ENCODE data around the gene ACTL6B. TPM values are rescaled to one million over a fixed set of nuclear protein-coding genes. Genes with fewer than 3 reads are reported as not detected.

The ACTL6B gene
- total RNA-seq, 1 experiment from 2014 or later, result not detected

GRCh38 chr7:100598425-100598824, 57.8 kb downstream of the ACTL6B start:
- no peaks in the 10 kb centered on the region for H3K27me3 ChIP-seq
- no peaks in the 10 kb centered on the region for H3K9me3 ChIP-seq
- DNase-seq, result no peak
- H3K36me3 ChIP-seq, result no peaks in the 10 kb centered on the region
- H3K4me3 ChIP-seq, result no peak overlapping the region

- no peak for DNase-seq
- Histone ChIP-seq H3K27me3 (no peaks in the 10 kb centered on the region), H3K4me3 (no peak overlapping the region), H3K36me3 (no peaks in the 10 kb centered on the region), H3K9me3 (no peaks in the 10 kb centered on the region)
Observed at GRCh38 chr7:100595188-100595587, 61.1 kb downstream of the ACTL6B start.

Other genes with a start within 250 kb of the ACTL6B start
- 5.1 and 6.8 TPM in 2 replicates for gene ZCWPW1, start 227.7 kb downstream of the ACTL6B start, total RNA-seq (2014; rRNA removed; shearing (Covaris generic); ENCODE audit: low replicate concordance)
- 46.1 and 57.3 TPM in 2 replicates for gene MEPCE, start 226.6 kb downstream of the ACTL6B start, total RNA-seq (2014; rRNA removed; shearing (Covaris generic); ENCODE audit: low replicate concordance)
- gene PPP1R35, start 220.0 kb downstream of the ACTL6B start, total RNA-seq (2014; rRNA removed; shearing (Covaris generic); ENCODE audit: low replicate concordance), result 12.9 and 25.1 TPM in 2 replicates
- gene SPACDR, start 192.2 kb downstream of the ACTL6B start, total RNA-seq (2014; rRNA removed; shearing (Covaris generic); ENCODE audit: low replicate concordance), result 0.56 TPM in 1 of 2 replicates, not detected in the other
- 5.7 and 27.7 TPM in 2 replicates for gene TSC22D4, start 177.2 kb downstream of the ACTL6B start, total RNA-seq (2014; rRNA removed; shearing (Covaris generic); ENCODE audit: low replicate concordance)
- not detected in 2 replicates for gene NYAP1, start 172.5 kb downstream of the ACTL6B start, total RNA-seq (2014; rRNA removed; shearing (Covaris generic); ENCODE audit: low replicate concordance)
- 5.8 and 10.2 TPM in 2 replicates for gene AGFG2, start 117.2 kb downstream of the ACTL6B start, total RNA-seq (2014; rRNA removed; shearing (Covaris generic); ENCODE audit: low replicate concordance)
- not detected in 2 replicates for gene SAP25, start 82.5 kb downstream of the ACTL6B start, total RNA-seq (2014; rRNA removed; shearing (Covaris generic); ENCODE audit: low replicate concordance)
- gene LRCH4, start 70.3 kb downstream of the ACTL6B start, total RNA-seq (2014; rRNA removed; shearing (Covaris generic); ENCODE audit: low replicate concordance), result 3.8 and 6.3 TPM in 2 replicates
- 1.0 and 1.2 TPM in 2 replicates for gene FBXO24, start 70.1 kb downstream of the ACTL6B start, total RNA-seq (2014; rRNA removed; shearing (Covaris generic); ENCODE audit: low replicate concordance)
- gene PCOLCE, start 54.1 kb downstream of the ACTL6B start, total RNA-seq (2014; rRNA removed; shearing (Covaris generic); ENCODE audit: low replicate concordance), result 53.5 and 1,171 TPM in 2 replicates
- 1.8 and 5.9 TPM in 2 replicates for gene MOSPD3, start 43.9 kb downstream of the ACTL6B start, total RNA-seq (2014; rRNA removed; shearing (Covaris generic); ENCODE audit: low replicate concordance)
- 0.33 TPM in 1 of 2 replicates, not detected in the other for gene TFR2, start 14.9 kb downstream of the ACTL6B start, total RNA-seq (2014; rRNA removed; shearing (Covaris generic); ENCODE audit: low replicate concordance)
- gene GNB2, start 17.3 kb upstream of the ACTL6B start, total RNA-seq (2014; rRNA removed; shearing (Covaris generic); ENCODE audit: low replicate concordance), result 128 and 174 TPM in 2 replicates
- 9.1 and 9.2 TPM in 2 replicates for gene GIGYF1, start 37.8 kb upstream of the ACTL6B start, total RNA-seq (2014; rRNA removed; shearing (Covaris generic); ENCODE audit: low replicate concordance)
- 41.5 and 92.8 TPM in 2 replicates for gene POP7, start 49.7 kb upstream of the ACTL6B start, total RNA-seq (2014; rRNA removed; shearing (Covaris generic); ENCODE audit: low replicate concordance)
- not detected in 2 replicates for gene EPO, start 64.0 kb upstream of the ACTL6B start, total RNA-seq (2014; rRNA removed; shearing (Covaris generic); ENCODE audit: low replicate concordance)
- not detected in 2 replicates for gene ZAN, start 77.1 kb upstream of the ACTL6B start, total RNA-seq (2014; rRNA removed; shearing (Covaris generic); ENCODE audit: low replicate concordance)
- gene EPHB4, start 171.1 kb upstream of the ACTL6B start, total RNA-seq (2014; rRNA removed; shearing (Covaris generic); ENCODE audit: low replicate concordance), result 42.7 and 72.5 TPM in 2 replicates
- 12.0 and 13.6 TPM in 2 replicates for gene SLC12A9, start 196.3 kb upstream of the ACTL6B start, total RNA-seq (2014; rRNA removed; shearing (Covaris generic); ENCODE audit: low replicate concordance)
- gene TRIP6, start 210.9 kb upstream of the ACTL6B start, total RNA-seq (2014; rRNA removed; shearing (Covaris generic); ENCODE audit: low replicate concordance), result 147 and 173 TPM in 2 replicates
- 60.3 and 102 TPM in 2 replicates for gene SRRT, start 218.7 kb upstream of the ACTL6B start, total RNA-seq (2014; rRNA removed; shearing (Covaris generic); ENCODE audit: low replicate concordance)
- 5.4 and 6.8 TPM in 2 replicates for gene UFSP1, start 233.3 kb upstream of the ACTL6B start, total RNA-seq (2014; rRNA removed; shearing (Covaris generic); ENCODE audit: low replicate concordance)
- gene ACHE, start 239.4 kb upstream of the ACTL6B start, total RNA-seq (2014; rRNA removed; shearing (Covaris generic); ENCODE audit: low replicate concordance), result not detected in 2 replicates

All from MG63 (cell line).